ENCODE results near the gene EIF3A. TPM values are rescaled to one million over a fixed set of nuclear protein-coding genes. Genes with fewer than 3 reads are reported as not detected.

EIF3A gene
- total and polyA plus RNA-seq, 2 of the 8 experiments (the other 6 are each of a cell fraction or from before 2014, with no cell fraction given), result 26.8 to 209 TPM

GRCh38 chr10:119119400-119119799 lies 38.8 kb upstream of the EIF3A start (continued):
- no peak for TF ChIP-seq SP1 (IDR thresholded peaks at IDR 0.05; ENCODE audit: low read depth, low read length)
- TF ChIP-seq EGR1 (IDR thresholded peaks at IDR 0.05; ENCODE audit: borderline replicate concordance, low read depth, low read length), result no peak
- TF ChIP-seq ZNF274 (IDR thresholded peaks at IDR 0.05; ENCODE audit: borderline replicate concordance, extremely low read depth, low read length), result no peak
- TF ChIP-seq SIRT6 (IDR thresholded peaks at IDR 0.05; ENCODE audit: low read length), result no peak
- no peak for TF ChIP-seq ASH2L (IDR thresholded peaks at IDR 0.05; ENCODE audit: low read length)
- no peak for TF ChIP-seq CHD2 (IDR thresholded peaks at IDR 0.05; ENCODE audit: low read length)
